Ishikawa (cell line): Measurements from ENCODE around the gene TPD52L1.

Experiments
- CEBPB ChIP-seq: IDR thresholded peaks from 2 replicates; pipeline ENCODE4 v1.6.1; 2012
- CREB1 ChIP-seq: IDR thresholded peaks from 2 replicates; pipeline ENCODE4 v1.6.1; 2012; ENCODE audit warnings: low read depth
- EGR1 ChIP-seq: IDR thresholded peaks from 2 replicates; pipeline ENCODE4 v1.6.1; 2012
- EP300 ChIP-seq: IDR thresholded peaks from 2 replicates; pipeline ENCODE4 v1.6.1; 2012; ENCODE audit warnings: borderline replicate concordance
- FOXM1 ChIP-seq: IDR thresholded peaks from 2 replicates; pipeline ENCODE4 v1.6.1; 2012; ENCODE audit warnings: low read depth, borderline replicate concordance
- NFIC ChIP-seq: IDR thresholded peaks from 2 replicates; pipeline ENCODE4 v1.6.1; 2012
- RAD21 ChIP-seq: IDR thresholded peaks from 2 replicates; pipeline ENCODE4 v1.6.1; 2012; ENCODE audit warnings: low read depth
- TAF1 ChIP-seq: IDR thresholded peaks from 2 replicates; pipeline ENCODE4 v1.6.1; 2012; ENCODE audit warnings: low read depth, mild to moderate bottlenecking
- TCF12 ChIP-seq: IDR thresholded peaks from 2 replicates; pipeline ENCODE4 v1.6.1; 2012; ENCODE audit warnings: low read depth
- TEAD4 ChIP-seq: IDR thresholded peaks from 2 replicates; pipeline ENCODE4 v1.6.1; 2012
- YY1 ChIP-seq: IDR thresholded peaks from 2 replicates; pipeline ENCODE4 v1.6.1; 2012; ENCODE audit warnings: low read depth
- ZBTB7A ChIP-seq: IDR thresholded peaks from 2 replicates; pipeline ENCODE4 v1.6.1; 2012; ENCODE audit warnings: low read depth
- TF ChIP-seq, protein P1 (sequence below): IDR thresholded peaks from 2 replicates; pipeline ENCODE4 v1.6.1; 2012
- TF ChIP-seq, protein P2 (sequence below): IDR thresholded peaks from 2 replicates; pipeline ENCODE4 v1.6.1; 2012
- TF ChIP-seq, protein P3 (sequence below): IDR thresholded peaks from 2 replicates; pipeline ENCODE4 v1.6.1; 2012; ENCODE audit warnings: low read depth, mild to moderate bottlenecking

The TPD52L1 gene

DNA sequence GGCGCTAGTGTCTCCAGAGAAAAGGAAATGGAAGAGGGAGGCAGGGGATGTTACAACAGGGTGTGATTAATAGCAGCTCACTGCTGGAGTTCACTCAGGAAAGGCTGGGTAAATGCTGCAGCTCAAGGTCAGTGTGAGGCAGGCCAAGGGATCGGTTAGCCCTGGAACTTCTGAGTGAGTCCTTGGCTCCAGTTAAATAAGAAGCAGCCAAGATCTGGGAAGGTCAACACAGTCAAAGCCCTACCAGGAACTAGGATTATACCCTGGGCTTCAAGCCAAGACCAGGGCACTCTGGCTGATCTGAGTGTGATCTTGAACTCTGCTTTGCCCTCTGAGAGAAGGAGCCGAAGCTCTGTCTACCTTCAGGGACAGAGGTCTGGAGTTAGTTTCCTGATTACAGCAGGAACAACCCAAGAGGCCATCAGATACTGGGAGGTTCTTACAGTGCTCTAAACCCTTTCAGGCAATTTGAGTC lies 44.3 kb downstream of the TPD52L1 start:
- peak; percentile 51 for TF ChIP-seq FOXM1
- TF ChIP-seq TEAD4 = peak; percentile 35
- peak; percentile 57; the same call in 1 of the 2 replicates for TF ChIP-seq YY1
- no peak for TF ChIP-seq CREB1
- TF ChIP-seq, protein P1, sequence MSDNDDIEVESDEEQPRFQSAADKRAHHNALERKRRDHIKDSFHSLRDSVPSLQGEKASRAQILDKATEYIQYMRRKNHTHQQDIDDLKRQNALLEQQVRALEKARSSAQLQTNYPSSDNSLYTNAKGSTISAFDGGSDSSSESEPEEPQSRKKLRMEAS = no peak
- peak; percentile 35; the same call in 1 of the 2 replicates for TF ChIP-seq TAF1
- no peak for TF ChIP-seq EGR1
- TF ChIP-seq, protein P2, sequence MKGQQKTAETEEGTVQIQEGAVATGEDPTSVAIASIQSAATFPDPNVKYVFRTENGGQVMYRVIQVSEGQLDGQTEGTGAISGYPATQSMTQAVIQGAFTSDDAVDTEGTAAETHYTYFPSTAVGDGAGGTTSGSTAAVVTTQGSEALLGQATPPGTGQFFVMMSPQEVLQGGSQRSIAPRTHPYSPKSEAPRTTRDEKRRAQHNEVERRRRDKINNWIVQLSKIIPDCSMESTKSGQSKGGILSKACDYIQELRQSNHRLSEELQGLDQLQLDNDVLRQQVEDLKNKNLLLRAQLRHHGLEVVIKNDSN = no peak
- TF ChIP-seq, protein P3, sequence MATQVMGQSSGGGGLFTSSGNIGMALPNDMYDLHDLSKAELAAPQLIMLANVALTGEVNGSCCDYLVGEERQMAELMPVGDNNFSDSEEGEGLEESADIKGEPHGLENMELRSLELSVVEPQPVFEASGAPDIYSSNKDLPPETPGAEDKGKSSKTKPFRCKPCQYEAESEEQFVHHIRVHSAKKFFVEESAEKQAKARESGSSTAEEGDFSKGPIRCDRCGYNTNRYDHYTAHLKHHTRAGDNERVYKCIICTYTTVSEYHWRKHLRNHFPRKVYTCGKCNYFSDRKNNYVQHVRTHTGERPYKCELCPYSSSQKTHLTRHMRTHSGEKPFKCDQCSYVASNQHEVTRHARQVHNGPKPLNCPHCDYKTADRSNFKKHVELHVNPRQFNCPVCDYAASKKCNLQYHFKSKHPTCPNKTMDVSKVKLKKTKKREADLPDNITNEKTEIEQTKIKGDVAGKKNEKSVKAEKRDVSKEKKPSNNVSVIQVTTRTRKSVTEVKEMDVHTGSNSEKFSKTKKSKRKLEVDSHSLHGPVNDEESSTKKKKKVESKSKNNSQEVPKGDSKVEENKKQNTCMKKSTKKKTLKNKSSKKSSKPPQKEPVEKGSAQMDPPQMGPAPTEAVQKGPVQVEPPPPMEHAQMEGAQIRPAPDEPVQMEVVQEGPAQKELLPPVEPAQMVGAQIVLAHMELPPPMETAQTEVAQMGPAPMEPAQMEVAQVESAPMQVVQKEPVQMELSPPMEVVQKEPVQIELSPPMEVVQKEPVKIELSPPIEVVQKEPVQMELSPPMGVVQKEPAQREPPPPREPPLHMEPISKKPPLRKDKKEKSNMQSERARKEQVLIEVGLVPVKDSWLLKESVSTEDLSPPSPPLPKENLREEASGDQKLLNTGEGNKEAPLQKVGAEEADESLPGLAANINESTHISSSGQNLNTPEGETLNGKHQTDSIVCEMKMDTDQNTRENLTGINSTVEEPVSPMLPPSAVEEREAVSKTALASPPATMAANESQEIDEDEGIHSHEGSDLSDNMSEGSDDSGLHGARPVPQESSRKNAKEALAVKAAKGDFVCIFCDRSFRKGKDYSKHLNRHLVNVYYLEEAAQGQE = no peak
- peak; percentile 6; the same call in 1 of the 2 replicates for TF ChIP-seq RAD21
- TF ChIP-seq CEBPB = 0 out of 2 replicates have a peak, but pooled peaks have one; percentile 22
- TF ChIP-seq EP300 = peak; percentile 85
- peak; percentile 92 for TF ChIP-seq NFIC
- peak; percentile 67 for TF ChIP-seq TCF12
- TF ChIP-seq ZBTB7A = no peak

DNA sequence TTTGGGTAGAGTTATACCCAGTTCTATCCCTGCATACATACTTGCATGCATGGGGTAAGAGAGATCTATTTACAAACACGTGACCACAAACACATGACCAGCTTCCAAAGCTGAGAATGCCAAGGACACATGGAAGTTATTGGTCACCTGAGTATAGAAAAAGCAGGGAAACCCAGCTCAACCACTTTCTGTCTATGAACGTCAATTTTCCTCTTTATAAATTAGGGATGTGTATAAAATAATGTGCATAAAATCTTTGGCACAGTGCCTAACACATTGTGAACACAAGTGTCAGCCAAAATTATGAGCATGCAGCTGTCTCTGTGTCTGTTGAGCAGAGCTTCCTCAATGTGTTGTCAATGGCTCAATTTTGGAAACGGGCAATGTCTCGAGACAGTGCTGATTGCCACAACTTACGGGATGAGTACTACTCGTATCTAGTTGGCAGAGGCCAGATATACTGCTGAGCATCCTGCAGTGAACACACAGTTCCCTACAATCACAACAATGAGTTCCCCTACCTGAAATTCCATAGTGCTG lies 44.9 kb downstream of the TPD52L1 start:
- TF ChIP-seq CREB1 = no peak
- TF ChIP-seq TCF12 = no peak
- TF ChIP-seq, protein P1 = no peak
- TF ChIP-seq CEBPB = no peak
- TF ChIP-seq RAD21 = no peak
- TF ChIP-seq NFIC = peak; percentile 66
- no peak for TF ChIP-seq YY1
- TF ChIP-seq TEAD4 = peak; percentile 53
- TF ChIP-seq, protein P3 = no peak
- TF ChIP-seq EP300 = no peak; the same call in 1 of the 2 replicates
- no peak for TF ChIP-seq EGR1
- no peak for TF ChIP-seq FOXM1
- TF ChIP-seq, protein P2 = peak; percentile 84
- TF ChIP-seq TAF1 = no peak

DNA sequence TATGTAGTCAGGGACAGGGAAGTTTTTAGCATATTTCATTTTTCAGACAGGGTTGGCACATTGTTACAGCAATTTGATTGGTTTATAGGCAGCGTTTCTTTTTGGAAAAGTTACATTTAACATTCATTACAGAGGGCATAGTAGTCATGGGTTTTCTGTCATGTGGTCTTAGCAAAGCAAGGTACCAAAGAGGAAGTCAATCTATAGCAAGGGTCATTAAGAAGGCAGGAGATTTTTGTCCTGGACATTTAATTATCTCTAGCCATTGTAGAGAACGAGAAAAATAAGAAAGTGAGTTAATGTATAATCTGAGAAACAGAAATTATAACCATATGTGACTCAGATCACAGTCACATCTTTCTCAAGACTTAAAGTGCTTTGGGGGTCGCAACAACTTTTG lies 47.4 kb downstream of the TPD52L1 start:
- TF ChIP-seq RAD21 (no peak), YY1 (no peak), EP300 (no peak), TAF1 (no peak), TCF12 (no peak)

DNA sequence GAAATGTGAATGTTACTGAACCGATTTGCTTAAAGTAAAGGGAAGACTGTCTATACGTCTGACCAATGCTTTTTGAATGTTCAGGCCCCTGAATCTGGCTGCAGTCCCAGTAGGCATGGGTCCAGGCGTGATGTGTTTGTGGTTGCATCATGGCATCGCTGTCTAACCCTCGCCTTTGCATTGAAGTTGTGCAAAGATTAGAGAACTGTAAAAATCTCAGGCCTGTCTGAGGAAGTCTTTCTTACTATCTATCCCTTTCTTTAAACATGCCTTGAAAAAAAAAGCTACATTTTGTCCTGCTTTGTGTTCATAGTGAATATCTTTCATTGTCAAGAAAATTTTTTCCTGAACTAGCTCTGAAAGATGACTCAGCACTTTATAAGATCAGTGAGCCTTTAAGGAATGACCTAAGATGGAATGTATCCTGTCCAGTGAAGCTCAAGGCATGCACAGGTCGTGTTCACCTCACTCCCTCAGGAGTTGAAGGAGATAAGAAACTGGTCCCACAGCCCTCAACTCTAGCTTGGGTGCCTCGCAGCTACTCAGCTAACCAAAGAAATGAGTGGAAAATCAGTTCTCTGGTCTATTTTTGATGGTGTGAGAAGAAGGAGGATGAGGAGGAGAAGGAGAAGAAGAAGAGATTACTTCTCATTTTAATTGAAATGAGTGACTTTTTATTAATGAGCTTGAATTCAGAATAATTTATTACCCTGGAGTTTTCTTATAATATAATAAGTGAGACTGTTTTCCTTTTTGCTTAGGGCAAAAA lies 48.6 kb downstream of the TPD52L1 start:
- TF ChIP-seq CEBPB (peak; percentile 95), TAF1 (no peak), FOXM1 (peak; percentile 58), TCF12 (peak; percentile 75; the same call in 1 of the 2 replicates), ZBTB7A (no peak), YY1 (no peak), NFIC (peak; percentile 98), EP300 (peak; percentile 81; the same call in 1 of the 2 replicates), TEAD4 (peak; percentile 82), CREB1 (no peak; the same call in 1 of the 2 replicates), RAD21 (peak; percentile 22), EGR1 (no peak)
- TF ChIP-seq, protein P1 = peak; percentile 82
- TF ChIP-seq, protein P3 = no peak
- TF ChIP-seq, protein P2 = no peak
